Mammary microvascular endothelial cell (primary cell): ENCODE results near the gene PPP1R11. TPM values are rescaled to one million over a fixed set of nuclear protein-coding genes. Genes with fewer than 3 reads are reported as not detected.

Source experiments
- total RNA-seq: library from RNA; depleted of rRNA; stranded (reverse); fragments of >200 nt; gene quantifications from 2 replicates; pipeline ENCODE4 v1.2.3, GENCODE V29; 2015

Gene PPP1R11
- 37.1 and 40.5 TPM in 2 replicates for total RNA-seq

GRCh38 chr6:30066577-30067459 is at the start of gene PPP1R11:
Gene PPP1R11, plus strand, starts transcription at chr6:30067198. Its CDS starts 213 bp downstream, at chr6:30067411.

GRCh38 chr6:30061092-30061857 is 5.7 kb upstream of the PPP1R11 start, which contains the start of gene POLR1H:
Gene POLR1H, plus strand, starts transcription at chr6:30061265. Its CDS starts 260 bp downstream, at chr6:30061525.

GRCh38 chr6:30075094-30075789 is 8.2 kb downstream of the PPP1R11 start, which contains the start of gene RNF39:
Gene RNF39, minus strand, starts transcription at chr6:30075769. Its CDS starts 184 bp downstream, at chr6:30075585.

GRCh38 chr6:30113003-30113759 is 46.2 kb downstream of the PPP1R11 start, which contains the start of gene TRIM31:
Gene TRIM31, minus strand, starts transcription at chr6:30113090. Its CDS starts 285 bp downstream, at chr6:30112805.

Other genes starting within 250 kb of the PPP1R11 start
- gene HLA-G, start 239.4 kb upstream of the PPP1R11 start, total RNA-seq: not detected in 2 replicates
- 1,130 and 1,554 TPM in 2 replicates for gene HLA-A, start 124.7 kb upstream of the PPP1R11 start, total RNA-seq
- gene POLR1H, start 5.9 kb upstream of the PPP1R11 start, total RNA-seq: 28.0 and 38.4 TPM in 2 replicates
- not detected in 2 replicates for gene RNF39, start 8.6 kb downstream of the PPP1R11 start, total RNA-seq
- not detected in 2 replicates for gene TRIM31, start 45.9 kb downstream of the PPP1R11 start, total RNA-seq
- not detected in 2 replicates for gene TRIM40, start 68.9 kb downstream of the PPP1R11 start, total RNA-seq
- gene TRIM10, start 94.0 kb downstream of the PPP1R11 start, total RNA-seq: not detected in 2 replicates
- gene TRIM15, start 96.3 kb downstream of the PPP1R11 start, total RNA-seq: not detected in 2 replicates
- gene TRIM26, start 146.2 kb downstream of the PPP1R11 start, total RNA-seq: 60.5 and 62.6 TPM in 2 replicates